HEK293 (cell line): ENCODE results near the gene ARHGAP42.

ENCODE experiments used
- GLIS1 ChIP-seq: fragments of 450-650 bp; formaldehyde crosslinking; IDR thresholded peaks from 2 replicates; pipeline ENCODE4 v1.5.1; 2016; ENCODE audit warnings: missing biosample characterization, missing genetic modification characterization
- IKZF3 ChIP-seq: fragments of 450-650 bp; IDR thresholded peaks from 2 replicates; pipeline ENCODE4 v1.5.0; 2018; ENCODE audit warnings: missing biosample characterization, mild to moderate bottlenecking, missing genetic modification characterization, moderate library complexity
- KLF10 ChIP-seq: fragments of 450-650 bp; IDR thresholded peaks from 2 replicates; pipeline ENCODE4 v1.5.1; 2018; ENCODE audit warnings: missing biosample characterization, mild to moderate bottlenecking, missing genetic modification characterization
- MYNN ChIP-seq: fragments of 450-650 bp; formaldehyde crosslinking; IDR thresholded peaks from 2 replicates; pipeline ENCODE4 v1.5.1; 2016; ENCODE audit warnings: missing biosample characterization, missing genetic modification characterization, borderline replicate concordance
- RBAK ChIP-seq: fragments of 450-650 bp; formaldehyde crosslinking; IDR thresholded peaks from 2 replicates; pipeline ENCODE4 v1.5.1; 2016; ENCODE audit warnings: missing biosample characterization, missing genetic modification characterization
- YY1 ChIP-seq: fragments of 450-650 bp; formaldehyde crosslinking; IDR thresholded peaks from 2 replicates; pipeline ENCODE4 v1.5.1; 2018; ENCODE audit warnings: missing biosample characterization, missing genetic modification characterization
- ZBTB17 ChIP-seq: fragments of 450-650 bp; formaldehyde crosslinking; IDR thresholded peaks from 2 replicates; pipeline ENCODE4 v1.5.1; 2016; ENCODE audit warnings: missing biosample characterization, missing genetic modification characterization
- ZFP37 ChIP-seq: fragments of 450-650 bp; formaldehyde crosslinking; IDR thresholded peaks from 2 replicates; pipeline ENCODE4 v1.5.1; 2016; ENCODE audit warnings: missing biosample characterization, missing genetic modification characterization
- ZFP41 ChIP-seq: fragments of 450-650 bp; formaldehyde crosslinking; IDR thresholded peaks from 2 replicates; pipeline ENCODE4 v1.5.1; 2016; ENCODE audit warnings: missing biosample characterization, missing genetic modification characterization, borderline replicate concordance
- ZFP69B ChIP-seq: fragments of 450-650 bp; formaldehyde crosslinking; IDR thresholded peaks from 2 replicates; pipeline ENCODE4 v1.5.1; 2016; ENCODE audit warnings: missing biosample characterization, missing genetic modification characterization
- ZNF132 ChIP-seq: fragments of 450-650 bp; formaldehyde crosslinking; IDR thresholded peaks from 2 replicates; pipeline ENCODE4 v1.5.1; 2017; ENCODE audit warnings: missing biosample characterization, missing genetic modification characterization, borderline replicate concordance
- ZNF140 ChIP-seq: fragments of 450-650 bp; formaldehyde crosslinking; IDR thresholded peaks from 2 replicates; pipeline ENCODE4 v1.5.1; 2016; ENCODE audit warnings: missing biosample characterization, missing genetic modification characterization
- ZNF146 ChIP-seq: fragments of 450-650 bp; formaldehyde crosslinking; IDR thresholded peaks from 2 replicates; pipeline ENCODE4 v1.5.1; 2016; ENCODE audit warnings: missing biosample characterization, missing genetic modification characterization
- ZNF174 ChIP-seq: fragments of 450-650 bp; formaldehyde crosslinking; IDR thresholded peaks from 2 replicates; pipeline ENCODE4 v1.5.0; 2017; ENCODE audit warnings: missing biosample characterization, mild to moderate bottlenecking, missing genetic modification characterization
- ZNF404 ChIP-seq: fragments of 450-650 bp; formaldehyde crosslinking; IDR thresholded peaks from 2 replicates; pipeline ENCODE4 v1.5.1; 2017; ENCODE audit warnings: missing biosample characterization, missing genetic modification characterization
- ZNF426 ChIP-seq: fragments of 450-650 bp; formaldehyde crosslinking; IDR thresholded peaks from 2 replicates; pipeline ENCODE4 v1.5.1; 2017; ENCODE audit warnings: missing biosample characterization, missing genetic modification characterization, mild to moderate bottlenecking, inconsistent platforms, moderate library complexity
- ZNF549 ChIP-seq: fragments of 450-650 bp; IDR thresholded peaks from 2 replicates; pipeline ENCODE4 v1.5.1; 2018; ENCODE audit warnings: missing biosample characterization, missing genetic modification characterization, mild to moderate bottlenecking, inconsistent platforms, moderate library complexity
- ZNF585B ChIP-seq: fragments of 450-650 bp; formaldehyde crosslinking; IDR thresholded peaks from 2 replicates; pipeline ENCODE4 v1.5.1; 2016; ENCODE audit warnings: missing biosample characterization, missing genetic modification characterization
- ZNF600 ChIP-seq: fragments of 450-650 bp; formaldehyde crosslinking; IDR thresholded peaks from 2 replicates; pipeline ENCODE4 v1.5.1; 2016; ENCODE audit warnings: missing biosample characterization, missing genetic modification characterization
- ZNF658 ChIP-seq: fragments of 450-650 bp; formaldehyde crosslinking; IDR thresholded peaks from 2 replicates; pipeline ENCODE4; 2016; ENCODE audit warnings: missing biosample characterization, missing genetic modification characterization
- ZNF670 ChIP-seq: fragments of 450-650 bp; formaldehyde crosslinking; IDR thresholded peaks from 2 replicates; pipeline ENCODE4 v1.5.1; 2016; ENCODE audit warnings: missing biosample characterization, missing genetic modification characterization, low read depth
- TF ChIP-seq, protein P1 (sequence below): fragments of 450-650 bp; formaldehyde crosslinking; IDR thresholded peaks from 2 replicates; pipeline ENCODE4 v1.5.1; 2017; ENCODE audit warnings: missing biosample characterization, mild to moderate bottlenecking, missing genetic modification characterization, moderate library complexity
- TF ChIP-seq, protein P2 (sequence below): fragments of 450-650 bp; formaldehyde crosslinking; IDR thresholded peaks from 2 replicates; pipeline ENCODE4 v1.5.1; 2016; ENCODE audit warnings: missing biosample characterization, missing genetic modification characterization
- TF ChIP-seq, protein P3 (sequence below): fragments of 450-650 bp; formaldehyde crosslinking; IDR thresholded peaks from 2 replicates; pipeline ENCODE4 v1.5.1; 2017; ENCODE audit warnings: missing biosample characterization, missing genetic modification characterization
- TF ChIP-seq, protein P4 (sequence below): fragments of 450-650 bp; formaldehyde crosslinking; IDR thresholded peaks from 2 replicates; pipeline ENCODE4 v1.5.1; 2016; ENCODE audit warnings: missing biosample characterization, missing genetic modification characterization
- TF ChIP-seq, protein P5 (sequence below): fragments of 450-650 bp; formaldehyde crosslinking; IDR thresholded peaks from 2 replicates; pipeline ENCODE4 v1.5.1; 2016; ENCODE audit warnings: missing biosample characterization, missing genetic modification characterization
- TF ChIP-seq, protein P6 (sequence below): fragments of 450-650 bp; formaldehyde crosslinking; conservative IDR thresholded peaks from 2 replicates; pipeline ENCODE4 v1.5.1; 2016; ENCODE audit warnings: low read depth, missing biosample characterization, missing genetic modification characterization

Gene ARHGAP42

DNA sequence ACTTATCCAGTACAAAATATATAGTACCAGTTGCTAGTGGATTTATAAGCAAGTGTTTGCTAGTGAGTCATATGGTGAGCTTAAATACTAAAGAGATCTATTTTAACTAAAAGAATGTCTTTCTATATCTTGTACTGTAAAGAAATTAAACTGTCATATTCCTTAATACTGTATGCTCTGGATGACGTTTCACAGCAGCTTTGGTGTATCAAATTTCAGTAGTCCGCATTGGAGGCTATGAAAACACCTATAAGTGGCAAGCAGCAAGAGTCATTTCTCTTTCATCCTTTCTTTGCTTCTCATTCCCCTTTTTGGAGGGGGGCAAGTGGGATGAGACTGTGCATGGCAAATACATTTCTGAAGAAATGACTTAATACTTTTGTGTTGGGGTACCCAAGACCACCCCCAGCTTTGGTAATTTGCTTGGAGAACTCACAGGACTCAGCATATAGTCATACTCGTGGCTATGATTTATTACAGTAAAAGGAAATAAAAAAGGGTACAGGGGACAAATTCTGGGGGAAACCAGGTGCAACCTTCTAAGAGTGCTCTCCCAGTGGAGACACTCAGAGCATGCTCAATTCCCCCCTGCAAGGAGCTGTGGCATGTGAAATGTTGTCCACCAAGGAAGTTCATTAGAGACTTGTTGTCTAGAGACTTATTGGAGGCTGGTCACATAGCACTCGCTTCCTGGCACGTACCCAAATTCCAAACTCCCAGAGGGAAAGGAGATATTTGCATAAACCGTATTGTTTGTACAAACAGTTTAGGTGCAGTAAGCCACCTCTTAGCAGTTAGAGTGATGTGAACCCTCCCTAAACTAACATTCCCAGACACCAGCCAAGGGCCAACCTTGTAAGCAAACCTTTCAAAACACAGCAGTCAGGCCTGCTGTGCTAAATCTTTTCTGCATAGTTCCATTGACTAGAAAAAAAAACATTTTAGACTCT is 231.7 kb downstream of the ARHGAP42 start (continued):
- TF ChIP-seq, protein P1, sequence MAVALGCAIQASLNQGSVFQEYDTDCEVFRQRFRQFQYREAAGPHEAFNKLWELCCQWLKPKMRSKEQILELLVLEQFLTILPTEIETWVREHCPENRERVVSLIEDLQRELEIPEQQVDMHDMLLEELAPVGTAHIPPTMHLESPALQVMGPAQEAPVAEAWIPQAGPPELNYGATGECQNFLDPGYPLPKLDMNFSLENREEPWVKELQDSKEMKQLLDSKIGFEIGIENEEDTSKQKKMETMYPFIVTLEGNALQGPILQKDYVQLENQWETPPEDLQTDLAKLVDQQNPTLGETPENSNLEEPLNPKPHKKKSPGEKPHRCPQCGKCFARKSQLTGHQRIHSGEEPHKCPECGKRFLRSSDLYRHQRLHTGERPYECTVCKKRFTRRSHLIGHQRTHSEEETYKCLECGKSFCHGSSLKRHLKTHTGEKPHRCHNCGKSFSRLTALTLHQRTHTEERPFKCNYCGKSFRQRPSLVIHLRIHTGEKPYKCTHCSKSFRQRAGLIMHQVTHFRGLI (tag by site-specific recombination): no peak
- TF ChIP-seq ZNF146 (tag by site-specific recombination) (no peak), ZNF140 (tag by site-specific recombination) (no peak), RBAK (tag by site-specific recombination) (no peak), ZFP41 (tag by site-specific recombination) (no peak), ZNF670 (tag by site-specific recombination) (no peak), ZNF549 (tag by site-specific recombination) (no peak), MYNN (tag by site-specific recombination) (no peak), ZNF658 (no peak), ZFP69B (tag by site-specific recombination) (no peak), ZNF174 (tag by site-specific recombination) (no peak), GLIS1 (peak; percentile 78), ZNF132 (tag by site-specific recombination) (no peak), ZNF404 (tag by site-specific recombination) (no peak), ZBTB17 (tag by site-specific recombination) (no peak), ZNF585B (no peak), KLF10 (tag by site-specific recombination) (peak; percentile 9; the same call in 1 of the 2 replicates), ZFP37 (tag by site-specific recombination) (no peak), ZNF600 (tag by site-specific recombination) (peak; percentile 56; the same call in 1 of the 2 replicates), YY1 (no peak), ZNF426 (tag by site-specific recombination) (no peak), IKZF3 (peak; percentile 49; the same call in 1 of the 2 replicates)
- TF ChIP-seq, protein P2, sequence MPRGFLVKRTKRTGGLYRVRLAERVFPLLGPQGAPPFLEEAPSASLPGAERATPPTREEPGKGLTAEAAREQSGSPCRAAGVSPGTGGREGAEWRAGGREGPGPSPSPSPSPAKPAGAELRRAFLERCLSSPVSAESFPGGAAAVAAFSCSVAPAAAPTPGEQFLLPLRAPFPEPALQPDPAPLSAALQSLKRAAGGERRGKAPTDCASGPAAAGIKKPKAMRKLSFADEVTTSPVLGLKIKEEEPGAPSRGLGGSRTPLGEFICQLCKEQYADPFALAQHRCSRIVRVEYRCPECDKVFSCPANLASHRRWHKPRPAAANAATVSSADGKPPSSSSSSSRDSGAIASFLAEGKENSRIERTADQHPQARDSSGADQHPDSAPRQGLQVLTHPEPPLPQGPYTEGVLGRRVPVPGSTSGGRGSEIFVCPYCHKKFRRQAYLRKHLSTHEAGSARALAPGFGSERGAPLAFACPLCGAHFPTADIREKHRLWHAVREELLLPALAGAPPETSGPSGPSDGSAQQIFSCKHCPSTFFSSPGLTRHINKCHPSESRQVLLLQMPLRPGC: 0 out of 2 replicates have a peak, but pooled peaks have one; percentile 27
- TF ChIP-seq, protein P3, sequence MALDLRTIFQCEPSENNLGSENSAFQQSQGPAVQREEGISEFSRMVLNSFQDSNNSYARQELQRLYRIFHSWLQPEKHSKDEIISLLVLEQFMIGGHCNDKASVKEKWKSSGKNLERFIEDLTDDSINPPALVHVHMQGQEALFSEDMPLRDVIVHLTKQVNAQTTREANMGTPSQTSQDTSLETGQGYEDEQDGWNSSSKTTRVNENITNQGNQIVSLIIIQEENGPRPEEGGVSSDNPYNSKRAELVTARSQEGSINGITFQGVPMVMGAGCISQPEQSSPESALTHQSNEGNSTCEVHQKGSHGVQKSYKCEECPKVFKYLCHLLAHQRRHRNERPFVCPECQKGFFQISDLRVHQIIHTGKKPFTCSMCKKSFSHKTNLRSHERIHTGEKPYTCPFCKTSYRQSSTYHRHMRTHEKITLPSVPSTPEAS: no peak
- TF ChIP-seq, protein P4, sequence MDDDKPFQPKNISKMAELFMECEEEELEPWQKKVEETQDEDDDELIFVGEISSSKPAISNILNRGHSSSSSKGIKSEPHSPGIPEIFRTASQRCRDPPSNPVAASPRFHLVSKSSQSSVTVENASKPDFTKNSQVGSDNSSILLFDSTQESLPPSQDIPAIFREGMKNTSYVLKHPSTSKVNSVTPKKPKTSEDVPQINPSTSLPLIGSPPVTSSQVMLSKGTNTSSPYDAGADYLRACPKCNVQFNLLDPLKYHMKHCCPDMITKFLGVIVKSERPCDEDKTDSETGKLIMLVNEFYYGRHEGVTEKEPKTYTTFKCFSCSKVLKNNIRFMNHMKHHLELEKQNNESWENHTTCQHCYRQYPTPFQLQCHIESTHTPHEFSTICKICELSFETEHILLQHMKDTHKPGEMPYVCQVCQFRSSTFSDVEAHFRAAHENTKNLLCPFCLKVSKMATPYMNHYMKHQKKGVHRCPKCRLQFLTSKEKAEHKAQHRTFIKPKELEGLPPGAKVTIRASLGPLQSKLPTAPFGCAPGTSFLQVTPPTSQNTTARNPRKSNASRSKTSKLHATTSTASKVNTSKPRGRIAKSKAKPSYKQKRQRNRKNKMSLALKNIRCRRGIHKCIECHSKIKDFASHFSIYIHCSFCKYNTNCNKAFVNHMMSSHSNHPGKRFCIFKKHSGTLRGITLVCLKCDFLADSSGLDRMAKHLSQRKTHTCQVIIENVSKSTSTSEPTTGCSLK (tag by site-specific recombination): no peak
- TF ChIP-seq, protein P5, sequence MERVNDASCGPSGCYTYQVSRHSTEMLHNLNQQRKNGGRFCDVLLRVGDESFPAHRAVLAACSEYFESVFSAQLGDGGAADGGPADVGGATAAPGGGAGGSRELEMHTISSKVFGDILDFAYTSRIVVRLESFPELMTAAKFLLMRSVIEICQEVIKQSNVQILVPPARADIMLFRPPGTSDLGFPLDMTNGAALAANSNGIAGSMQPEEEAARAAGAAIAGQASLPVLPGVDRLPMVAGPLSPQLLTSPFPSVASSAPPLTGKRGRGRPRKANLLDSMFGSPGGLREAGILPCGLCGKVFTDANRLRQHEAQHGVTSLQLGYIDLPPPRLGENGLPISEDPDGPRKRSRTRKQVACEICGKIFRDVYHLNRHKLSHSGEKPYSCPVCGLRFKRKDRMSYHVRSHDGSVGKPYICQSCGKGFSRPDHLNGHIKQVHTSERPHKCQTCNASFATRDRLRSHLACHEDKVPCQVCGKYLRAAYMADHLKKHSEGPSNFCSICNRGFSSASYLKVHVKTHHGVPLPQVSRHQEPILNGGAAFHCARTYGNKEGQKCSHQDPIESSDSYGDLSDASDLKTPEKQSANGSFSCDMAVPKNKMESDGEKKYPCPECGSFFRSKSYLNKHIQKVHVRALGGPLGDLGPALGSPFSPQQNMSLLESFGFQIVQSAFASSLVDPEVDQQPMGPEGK: 0 out of 2 replicates have a peak, but pooled peaks have one; percentile 25
- TF ChIP-seq, protein P6, sequence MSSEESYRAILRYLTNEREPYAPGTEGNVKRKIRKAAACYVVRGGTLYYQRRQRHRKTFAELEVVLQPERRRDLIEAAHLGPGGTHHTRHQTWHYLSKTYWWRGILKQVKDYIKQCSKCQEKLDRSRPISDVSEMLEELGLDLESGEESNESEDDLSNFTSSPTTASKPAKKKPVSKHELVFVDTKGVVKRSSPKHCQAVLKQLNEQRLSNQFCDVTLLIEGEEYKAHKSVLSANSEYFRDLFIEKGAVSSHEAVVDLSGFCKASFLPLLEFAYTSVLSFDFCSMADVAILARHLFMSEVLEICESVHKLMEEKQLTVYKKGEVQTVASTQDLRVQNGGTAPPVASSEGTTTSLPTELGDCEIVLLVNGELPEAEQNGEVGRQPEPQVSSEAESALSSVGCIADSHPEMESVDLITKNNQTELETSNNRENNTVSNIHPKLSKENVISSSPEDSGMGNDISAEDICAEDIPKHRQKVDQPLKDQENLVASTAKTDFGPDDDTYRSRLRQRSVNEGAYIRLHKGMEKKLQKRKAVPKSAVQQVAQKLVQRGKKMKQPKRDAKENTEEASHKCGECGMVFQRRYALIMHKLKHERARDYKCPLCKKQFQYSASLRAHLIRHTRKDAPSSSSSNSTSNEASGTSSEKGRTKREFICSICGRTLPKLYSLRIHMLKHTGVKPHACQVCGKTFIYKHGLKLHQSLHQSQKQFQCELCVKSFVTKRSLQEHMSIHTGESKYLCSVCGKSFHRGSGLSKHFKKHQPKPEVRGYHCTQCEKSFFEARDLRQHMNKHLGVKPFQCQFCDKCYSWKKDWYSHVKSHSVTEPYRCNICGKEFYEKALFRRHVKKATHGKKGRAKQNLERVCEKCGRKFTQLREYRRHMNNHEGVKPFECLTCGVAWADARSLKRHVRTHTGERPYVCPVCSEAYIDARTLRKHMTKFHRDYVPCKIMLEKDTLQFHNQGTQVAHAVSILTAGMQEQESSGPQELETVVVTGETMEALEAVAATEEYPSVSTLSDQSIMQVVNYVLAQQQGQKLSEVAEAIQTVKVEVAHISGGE (tag by site-specific recombination): peak; percentile 52
